KMS-11 (cell line): ENCODE results near the gene TMEM59L.

Experiments
- H2AFZ ChIP-seq: fragments of 200-600 bp; sonication (generic); 2 replicates; pipeline ENCODE4 v1.6.1; 2016; ENCODE audit warnings: antibody characterized with exemption, mixed run types, low read depth
- H3K27ac ChIP-seq: fragments of 200-600 bp; sonication (generic); 2 replicates; pipeline ENCODE4 v1.6.1; 2016; ENCODE audit warnings: mild to moderate bottlenecking, mixed run types
- H3K27me3 ChIP-seq: fragments of 200-600 bp; sonication (generic); 2 replicates; pipeline ENCODE4 v1.6.1; 2017; ENCODE audit warnings: mild to moderate bottlenecking, low read depth, mixed run types, moderate library complexity; ENCODE audit not compliant: insufficient read depth
- H3K36me3 ChIP-seq: fragments of 200-600 bp; sonication (generic); 2 replicates; pipeline ENCODE4 v1.6.1; 2017; ENCODE audit warnings: mild to moderate bottlenecking, mixed run types; ENCODE audit not compliant: insufficient read depth
- H3K4me1 ChIP-seq: fragments of 200-600 bp; sonication (generic); 2 replicates; pipeline ENCODE4 v1.6.1; 2016; ENCODE audit warnings: mild to moderate bottlenecking, low read depth, mixed run types; ENCODE audit not compliant: poor library complexity, severe bottlenecking
- H3K4me2 ChIP-seq: fragments of 200-600 bp; sonication (generic); 2 replicates; pipeline ENCODE4 v1.7.0; 2016; ENCODE audit warnings: mild to moderate bottlenecking, mixed run types
- H3K4me3 ChIP-seq: fragments of 200-600 bp; sonication (generic); IDR thresholded peaks from 2 replicates; pipeline ENCODE4 v1.6.1; 2017; ENCODE audit warnings: low read depth, low read length, mixed read lengths; ENCODE audit not compliant: insufficient read depth
- H3K79me2 ChIP-seq: fragments of 200-600 bp; sonication (generic); 2 replicates; pipeline ENCODE4 v1.6.1; 2016; ENCODE audit warnings: low read depth, mixed run types; ENCODE audit not compliant: insufficient read depth
- H3K9ac ChIP-seq: fragments of 200-600 bp; sonication (generic); 2 replicates; pipeline ENCODE4 v1.6.1; 2016; ENCODE audit warnings: mild to moderate bottlenecking, mixed run types
- H4K20me1 ChIP-seq: fragments of 200-600 bp; sonication (generic); 2 replicates; pipeline ENCODE4 v1.6.1; 2016; ENCODE audit warnings: mild to moderate bottlenecking, mixed run types; ENCODE audit not compliant: insufficient read depth
- TF ChIP-seq, protein P1 (sequence below): fragments of 200-600 bp; sonication (generic); conservative IDR thresholded peaks from 2 replicates; pipeline ENCODE4 v1.6.1; 2017; ENCODE audit warnings: low read depth, mild to moderate bottlenecking, antibody characterized with exemption, low read length, moderate library complexity, mixed read lengths

TMEM59L gene

DNA sequence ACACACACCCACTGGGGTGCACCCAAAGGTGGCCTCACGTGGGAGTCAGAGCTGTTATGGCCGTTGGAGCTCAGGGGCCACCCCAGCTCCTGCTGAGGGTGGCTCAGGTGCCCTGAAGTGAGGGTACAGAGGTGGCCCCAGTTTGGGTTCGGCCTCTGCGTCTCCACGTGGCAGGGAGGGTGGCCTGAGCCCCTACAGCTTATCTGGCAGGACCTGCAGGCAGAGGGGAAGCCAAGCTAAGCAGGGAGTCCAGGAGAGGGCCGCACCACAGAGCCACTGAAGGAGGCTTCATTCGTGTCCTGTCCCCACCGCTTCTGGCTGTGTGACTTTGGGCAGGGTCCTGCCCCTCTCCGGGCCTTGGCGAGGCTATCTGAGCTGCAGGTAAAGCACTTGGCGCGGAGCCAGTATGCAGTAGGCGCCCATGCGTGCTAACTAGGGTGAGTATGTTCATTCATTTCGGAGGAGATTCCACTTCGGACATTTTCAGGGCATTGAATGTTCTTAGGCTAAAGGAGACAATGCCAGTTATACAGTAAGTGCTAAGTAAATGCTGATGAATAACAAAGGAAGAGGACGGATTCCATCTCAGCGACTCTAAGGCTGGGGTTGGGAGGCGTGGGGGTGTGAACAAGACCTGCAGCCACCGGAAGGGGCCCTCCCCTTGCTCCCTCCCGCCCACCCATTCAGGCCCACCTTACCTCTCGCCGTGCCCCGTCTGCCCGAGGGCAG, 19.1 kb upstream of the TMEM59L start:
- Histone ChIP-seq H3K36me3 (no peaks in the 10 kb centered on the region), H3K4me1 (peaks cover 11% of the 10 kb centered on the region), H3K27ac (no peak overlapping the region), H4K20me1 (no peaks in the 10 kb centered on the region), H3K4me2 (no peak overlapping the region), H3K27me3 (peaks cover 18% of the 10 kb centered on the region; the same call in 1 of the 2 replicates), H3K4me3 (no peak overlapping the region), H3K79me2 (peaks cover 10% of the 10 kb centered on the region), H2AFZ (no peak overlapping the region), H3K9ac (no peak overlapping the region)
- TF ChIP-seq, protein P1, sequence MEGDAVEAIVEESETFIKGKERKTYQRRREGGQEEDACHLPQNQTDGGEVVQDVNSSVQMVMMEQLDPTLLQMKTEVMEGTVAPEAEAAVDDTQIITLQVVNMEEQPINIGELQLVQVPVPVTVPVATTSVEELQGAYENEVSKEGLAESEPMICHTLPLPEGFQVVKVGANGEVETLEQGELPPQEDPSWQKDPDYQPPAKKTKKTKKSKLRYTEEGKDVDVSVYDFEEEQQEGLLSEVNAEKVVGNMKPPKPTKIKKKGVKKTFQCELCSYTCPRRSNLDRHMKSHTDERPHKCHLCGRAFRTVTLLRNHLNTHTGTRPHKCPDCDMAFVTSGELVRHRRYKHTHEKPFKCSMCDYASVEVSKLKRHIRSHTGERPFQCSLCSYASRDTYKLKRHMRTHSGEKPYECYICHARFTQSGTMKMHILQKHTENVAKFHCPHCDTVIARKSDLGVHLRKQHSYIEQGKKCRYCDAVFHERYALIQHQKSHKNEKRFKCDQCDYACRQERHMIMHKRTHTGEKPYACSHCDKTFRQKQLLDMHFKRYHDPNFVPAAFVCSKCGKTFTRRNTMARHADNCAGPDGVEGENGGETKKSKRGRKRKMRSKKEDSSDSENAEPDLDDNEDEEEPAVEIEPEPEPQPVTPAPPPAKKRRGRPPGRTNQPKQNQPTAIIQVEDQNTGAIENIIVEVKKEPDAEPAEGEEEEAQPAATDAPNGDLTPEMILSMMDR = no peak

DNA sequence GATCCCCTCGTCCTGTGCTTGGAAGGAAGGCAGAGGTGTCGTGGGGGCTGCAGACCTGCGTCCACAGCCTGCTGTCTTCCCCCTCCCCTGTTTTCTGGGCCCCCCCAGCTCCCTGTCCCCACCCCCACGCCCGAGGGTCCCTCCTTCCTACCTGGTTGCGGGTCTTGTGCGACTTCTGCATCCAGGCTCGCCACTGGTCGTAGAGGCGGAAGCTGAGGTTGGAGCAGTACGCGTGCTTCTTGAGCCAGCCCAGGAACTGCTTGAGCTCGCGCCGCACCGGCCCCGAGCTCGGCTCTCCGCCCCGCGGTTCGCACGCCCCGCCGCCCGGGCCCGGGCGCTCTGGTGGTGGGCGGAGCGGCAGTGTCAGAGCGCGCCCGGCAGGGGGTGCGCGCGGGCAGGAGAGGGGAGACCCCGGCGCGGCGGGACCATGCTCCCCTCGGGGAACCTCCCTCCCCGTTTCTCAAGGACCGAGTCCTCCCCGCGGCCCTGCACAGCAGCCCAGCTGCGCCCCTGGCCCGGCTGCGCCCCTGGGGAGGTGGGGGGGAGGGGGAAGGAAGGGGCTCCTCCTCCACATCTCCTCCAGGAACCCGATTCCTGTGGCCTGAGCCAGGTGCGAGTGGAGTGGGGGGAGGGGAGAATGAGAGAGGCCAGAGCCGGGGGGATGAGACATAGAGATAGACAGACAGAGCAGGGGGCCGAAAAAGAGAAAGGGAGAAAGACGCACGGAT, 18.4 kb upstream of the TMEM59L start:
- peak overlapping the region; percentile 89; the same call in 1 of the 2 replicates for H3K4me2 ChIP-seq
- H3K9ac ChIP-seq = peak overlapping the region; percentile 42; the same call in 1 of the 2 replicates
- H3K27ac ChIP-seq = no peak overlapping the region
- H3K27me3 ChIP-seq = peaks cover 21% of the 10 kb centered on the region; the same call in 1 of the 2 replicates
- no peaks in the 10 kb centered on the region for H3K36me3 ChIP-seq
- no peaks in the 10 kb centered on the region for H4K20me1 ChIP-seq
- peaks cover 11% of the 10 kb centered on the region for H3K4me1 ChIP-seq
- no peak overlapping the region for H3K4me3 ChIP-seq
- TF ChIP-seq, protein P1 = peak; percentile 75
- peak overlapping the region; percentile 54 for H2AFZ ChIP-seq
- peaks cover 10% of the 10 kb centered on the region for H3K79me2 ChIP-seq

DNA sequence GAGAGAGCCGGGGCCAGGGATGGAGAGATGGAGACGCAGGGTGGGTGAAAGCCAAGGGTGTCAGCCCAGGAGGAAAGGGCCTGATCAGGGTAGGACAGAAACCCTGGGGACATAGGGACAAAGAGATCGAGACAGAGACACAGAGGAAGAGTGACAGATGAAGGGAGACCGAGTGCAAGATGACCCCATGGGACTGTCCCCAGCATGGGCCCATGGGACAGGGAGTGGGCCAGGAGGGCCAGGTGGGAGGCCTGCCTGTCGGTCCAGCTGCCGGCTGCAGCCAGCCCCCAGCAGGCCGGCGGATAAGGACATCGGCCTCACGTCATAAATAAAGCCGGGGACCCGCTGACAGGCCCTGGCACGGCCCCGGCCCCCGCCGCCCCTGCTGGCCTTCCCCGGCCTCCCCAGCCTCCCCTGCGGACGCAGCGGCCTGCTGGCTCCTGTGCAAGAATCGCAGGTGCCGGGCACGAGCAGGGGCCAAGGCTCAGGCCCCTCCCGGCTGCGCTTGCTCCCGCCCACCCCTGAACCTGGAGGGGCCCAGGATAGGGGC, 17.8 kb upstream of the TMEM59L start:
- Histone ChIP-seq H3K27me3 (peaks cover 26% of the 10 kb centered on the region; the same call in 1 of the 2 replicates), H3K4me2 (peak overlapping the region; percentile 89; the same call in 1 of the 2 replicates), H2AFZ (peak overlapping the region; percentile 54; the same call in 1 of the 2 replicates), H3K79me2 (peaks cover 8% of the 10 kb centered on the region), H3K9ac (peak overlapping the region; percentile 42; the same call in 1 of the 2 replicates), H3K36me3 (no peaks in the 10 kb centered on the region), H3K4me1 (peaks cover 8% of the 10 kb centered on the region), H3K4me3 (no peak overlapping the region), H3K27ac (no peak overlapping the region), H4K20me1 (no peaks in the 10 kb centered on the region)
- TF ChIP-seq, protein P1 = no peak

GRCh38 chr19:18595475-18595874, 17.2 kb upstream of the TMEM59L start:
- no peak overlapping the region for H3K4me2 ChIP-seq
- H3K4me3 ChIP-seq = no peak overlapping the region
- TF ChIP-seq, protein P1 = no peak
- peaks cover 30% of the 10 kb centered on the region; the same call in 1 of the 2 replicates for H3K27me3 ChIP-seq
- no peaks in the 10 kb centered on the region for H3K36me3 ChIP-seq
- no peak overlapping the region for H2AFZ ChIP-seq
- peaks cover 6% of the 10 kb centered on the region for H3K4me1 ChIP-seq
- H3K27ac ChIP-seq = no peak overlapping the region
- H3K79me2 ChIP-seq = peaks cover 2% of the 10 kb centered on the region
- H4K20me1 ChIP-seq = no peaks in the 10 kb centered on the region
- no peak overlapping the region for H3K9ac ChIP-seq
